Activated naive CD8-positive, alpha-beta T cell treated with anti-CD3 and anti-CD28 coated beads, Interleukin-2, amount 50 U/mL, for 24 hours (primary cell): ENCODE measurements around the gene CCDC157.
A peak's percentile ranks its signal among the peaks of the same experiment; 100 is the strongest.
"Not testable (repeated sequence)": the region's sequence is repeated elsewhere in the genome, so short reads cannot be mapped to it uniquely, and the experiment has no call there.

Source experiments
- ATAC-seq: fragments of 150-1000 bp; cut with Tn5 transposase; one replicate; pipeline ENCODE4 v1.10.0; 2021
- DNase-seq: peaks from one replicate; pipeline ENCODE4 v3.0.0; 2021
- H3K27ac Mint-ChIP-seq: one replicate; pipeline ENCODE4 v1.8.0; 2021; ENCODE audit warnings: mild to moderate bottlenecking, mixed read lengths
- H3K27me3 Mint-ChIP-seq: one replicate; pipeline ENCODE4 v1.8.0; 2021; ENCODE audit warnings: mixed read lengths
- H3K36me3 Mint-ChIP-seq: one replicate; pipeline ENCODE4 v1.8.0; 2021; ENCODE audit warnings: low read depth, mixed read lengths
- H3K4me1 Mint-ChIP-seq: one replicate; pipeline ENCODE4 v1.8.0; 2021; ENCODE audit warnings: mixed read lengths
- H3K4me3 Mint-ChIP-seq: one replicate; pipeline ENCODE4 v1.8.0; 2021; ENCODE audit warnings: mild to moderate bottlenecking, moderate library complexity, mixed read lengths
- H3K9me3 Mint-ChIP-seq: one replicate; pipeline ENCODE4 v1.8.0; 2021; ENCODE audit warnings: mixed read lengths

Gene CCDC157

DNA sequence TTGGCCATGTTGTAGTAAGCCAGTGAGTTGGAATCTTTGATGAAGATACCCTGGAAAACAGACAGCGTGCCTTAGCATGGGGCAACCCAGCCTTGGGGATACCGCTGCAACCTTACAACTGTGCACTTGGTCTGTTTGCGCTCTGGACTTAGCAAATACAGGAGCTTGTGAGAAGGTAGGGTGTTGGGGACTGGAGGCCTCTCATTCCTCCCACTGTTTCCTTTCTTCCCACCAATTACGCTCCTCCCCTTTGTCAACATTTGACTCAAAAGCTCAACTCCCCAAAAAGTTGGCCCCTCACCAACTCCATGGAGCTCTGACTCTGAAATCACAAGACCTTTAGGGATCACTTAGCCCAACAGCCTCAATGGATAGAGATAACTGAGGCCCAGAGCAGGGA is 22.2 kb upstream of the CCDC157 start:
- ATAC-seq (no peak), DNase-seq (no peak)
- peak overlapping the region; percentile 62 for H3K27ac Mint-ChIP-seq
- no peaks in the 10 kb centered on the region for H3K27me3 Mint-ChIP-seq
- H3K9me3 Mint-ChIP-seq = no peaks in the 10 kb centered on the region
- peaks cover 65% of the 10 kb centered on the region for H3K36me3 Mint-ChIP-seq
- no peak overlapping the region for H3K4me3 Mint-ChIP-seq
- peaks cover 28% of the 10 kb centered on the region for H3K4me1 Mint-ChIP-seq

DNA sequence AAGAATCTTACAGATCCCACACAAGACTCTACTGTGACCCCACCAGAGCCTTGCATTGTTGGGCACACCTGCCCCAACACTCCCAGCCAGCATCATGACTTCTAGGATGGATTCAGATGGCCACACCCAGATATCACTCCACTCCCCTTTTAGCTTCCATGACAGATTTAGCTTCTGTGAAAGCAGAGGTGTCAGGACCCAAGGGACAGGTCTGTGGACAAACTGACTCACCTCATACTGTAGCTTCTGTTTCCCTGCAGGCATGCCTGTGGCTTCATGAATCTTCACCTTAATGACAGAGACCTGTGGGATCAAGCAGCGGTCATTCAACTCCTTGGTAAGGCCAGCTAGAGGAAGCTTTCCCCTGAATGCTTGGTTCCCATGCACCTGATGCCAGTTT is 21.6 kb upstream of the CCDC157 start:
- Mint-ChIP-seq H3K4me3 (no peak overlapping the region), H3K27ac (peak overlapping the region; percentile 62), H3K9me3 (no peaks in the 10 kb centered on the region), H3K36me3 (peaks cover 66% of the 10 kb centered on the region), H3K4me1 (peaks cover 28% of the 10 kb centered on the region), H3K27me3 (no peaks in the 10 kb centered on the region)
- ATAC-seq = peak; percentile 48
- DNase-seq = no peak

DNA sequence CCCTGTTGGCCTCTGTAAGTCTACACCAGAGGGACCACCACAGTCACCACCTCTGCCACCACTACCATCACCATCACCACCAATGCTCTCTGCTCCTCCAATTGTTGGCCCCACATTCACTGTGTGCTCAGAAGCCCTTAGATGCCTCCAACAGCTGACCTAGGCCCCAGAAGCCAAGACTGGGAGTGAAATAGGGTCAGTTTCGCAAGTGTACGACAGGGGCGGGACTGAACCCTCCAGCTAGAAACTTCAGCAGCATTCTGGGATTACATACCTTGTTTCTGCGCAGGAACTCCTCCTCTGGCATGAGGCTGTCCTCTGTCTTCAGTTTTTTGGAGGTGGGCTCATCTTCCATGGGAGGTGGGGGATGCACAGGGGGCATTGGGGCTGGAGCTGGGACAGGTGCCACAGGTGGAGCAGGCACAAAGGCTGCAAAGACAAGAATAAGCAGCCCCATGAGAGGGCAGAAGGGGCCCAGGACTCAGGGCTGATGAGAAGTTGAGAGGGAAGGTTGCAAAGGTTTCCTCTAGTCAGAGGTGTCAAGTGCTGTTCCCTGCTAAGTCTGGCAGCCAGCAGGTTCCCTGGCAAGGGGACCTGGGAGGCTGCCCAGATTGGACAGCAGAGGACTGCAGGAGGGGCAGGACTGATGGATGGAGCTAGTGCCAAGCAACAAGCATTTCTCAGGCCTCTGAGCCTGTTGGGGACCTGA is 19.9 kb upstream of the CCDC157 start:
- H3K27me3 Mint-ChIP-seq = no peaks in the 10 kb centered on the region
- no peak for DNase-seq
- no peak overlapping the region for H3K4me3 Mint-ChIP-seq
- no peaks in the 10 kb centered on the region for H3K9me3 Mint-ChIP-seq
- no peak for ATAC-seq
- no peak overlapping the region for H3K27ac Mint-ChIP-seq
- H3K4me1 Mint-ChIP-seq = peaks cover 28% of the 10 kb centered on the region
- H3K36me3 Mint-ChIP-seq = peaks cover 68% of the 10 kb centered on the region

DNA sequence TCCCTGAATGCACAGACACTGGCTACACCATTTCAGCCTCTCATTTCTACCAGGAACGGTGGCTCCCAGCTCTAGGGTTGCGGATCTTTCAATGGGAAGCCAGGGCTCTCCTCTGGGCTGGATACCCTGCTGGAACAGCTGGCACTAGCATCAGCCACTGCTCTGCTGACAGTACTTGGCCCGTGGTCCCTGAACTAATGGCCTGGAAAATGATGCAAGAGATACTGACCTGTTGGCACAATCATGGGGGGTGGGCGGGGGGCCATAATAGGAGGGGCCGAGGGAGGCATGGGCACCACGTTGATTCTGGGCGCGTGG is 19.4 kb upstream of the CCDC157 start:
- no peaks in the 10 kb centered on the region for H3K27me3 Mint-ChIP-seq
- peaks cover 73% of the 10 kb centered on the region for H3K36me3 Mint-ChIP-seq
- peaks cover 26% of the 10 kb centered on the region for H3K4me1 Mint-ChIP-seq
- no peak for DNase-seq
- H3K4me3 Mint-ChIP-seq = no peak overlapping the region
- no peaks in the 10 kb centered on the region for H3K9me3 Mint-ChIP-seq
- no peak overlapping the region for H3K27ac Mint-ChIP-seq
- no peak for ATAC-seq

DNA sequence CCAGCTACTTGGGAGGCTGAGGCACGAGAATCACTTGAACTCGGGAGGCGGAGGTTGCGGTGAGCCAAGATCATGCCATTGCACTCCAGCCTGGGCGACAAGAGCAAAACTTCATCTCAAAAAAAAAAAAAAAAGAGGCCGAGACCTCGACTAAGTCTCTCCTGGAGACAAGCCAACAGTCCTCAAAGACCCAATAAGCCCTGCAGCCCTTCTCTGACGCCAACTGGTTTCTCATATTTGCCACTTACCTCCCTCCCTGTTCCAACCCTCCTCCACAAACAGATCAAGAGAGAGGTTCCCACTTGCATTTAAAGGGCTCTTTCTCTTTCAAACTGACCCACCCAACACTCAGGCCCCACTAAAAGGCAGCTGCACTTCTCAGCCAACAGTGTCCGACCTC is 18.5 kb upstream of the CCDC157 start:
- not testable (repeated sequence) for H3K9me3 Mint-ChIP-seq, H3K27me3 Mint-ChIP-seq, DNase-seq, H3K4me3 Mint-ChIP-seq, ATAC-seq
- Mint-ChIP-seq H3K36me3 (peaks cover 77% of the 10 kb centered on the region), H3K27ac (peak overlapping the region; percentile 49), H3K4me1 (peaks cover 20% of the 10 kb centered on the region)

DNA sequence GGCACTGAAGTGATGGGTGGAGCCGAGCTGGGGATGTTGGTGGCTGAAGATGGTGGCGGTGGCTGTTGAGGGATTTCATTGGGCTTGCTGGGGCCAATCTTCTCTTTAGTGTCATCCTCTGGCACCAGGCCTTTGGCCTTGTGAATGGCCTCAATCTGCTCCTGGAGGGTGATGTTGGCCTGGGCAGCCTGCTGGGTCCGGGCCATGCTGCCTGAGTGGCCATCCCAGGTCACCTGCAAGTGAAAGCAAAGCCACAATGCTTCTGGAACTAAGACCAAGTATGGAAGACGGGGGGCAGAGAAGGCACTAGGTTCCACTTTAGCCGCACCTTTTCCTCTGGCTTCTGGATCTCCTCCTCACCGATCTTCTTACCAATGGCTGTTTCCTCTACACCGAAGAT is 18.0 kb upstream of the CCDC157 start:
- Mint-ChIP-seq H3K9me3 (no peaks in the 10 kb centered on the region), H3K4me1 (peaks cover 18% of the 10 kb centered on the region), H3K36me3 (peaks cover 80% of the 10 kb centered on the region), H3K4me3 (no peak overlapping the region), H3K27ac (peak overlapping the region; percentile 49), H3K27me3 (no peaks in the 10 kb centered on the region)
- DNase-seq (no peak), ATAC-seq (no peak)

DNA sequence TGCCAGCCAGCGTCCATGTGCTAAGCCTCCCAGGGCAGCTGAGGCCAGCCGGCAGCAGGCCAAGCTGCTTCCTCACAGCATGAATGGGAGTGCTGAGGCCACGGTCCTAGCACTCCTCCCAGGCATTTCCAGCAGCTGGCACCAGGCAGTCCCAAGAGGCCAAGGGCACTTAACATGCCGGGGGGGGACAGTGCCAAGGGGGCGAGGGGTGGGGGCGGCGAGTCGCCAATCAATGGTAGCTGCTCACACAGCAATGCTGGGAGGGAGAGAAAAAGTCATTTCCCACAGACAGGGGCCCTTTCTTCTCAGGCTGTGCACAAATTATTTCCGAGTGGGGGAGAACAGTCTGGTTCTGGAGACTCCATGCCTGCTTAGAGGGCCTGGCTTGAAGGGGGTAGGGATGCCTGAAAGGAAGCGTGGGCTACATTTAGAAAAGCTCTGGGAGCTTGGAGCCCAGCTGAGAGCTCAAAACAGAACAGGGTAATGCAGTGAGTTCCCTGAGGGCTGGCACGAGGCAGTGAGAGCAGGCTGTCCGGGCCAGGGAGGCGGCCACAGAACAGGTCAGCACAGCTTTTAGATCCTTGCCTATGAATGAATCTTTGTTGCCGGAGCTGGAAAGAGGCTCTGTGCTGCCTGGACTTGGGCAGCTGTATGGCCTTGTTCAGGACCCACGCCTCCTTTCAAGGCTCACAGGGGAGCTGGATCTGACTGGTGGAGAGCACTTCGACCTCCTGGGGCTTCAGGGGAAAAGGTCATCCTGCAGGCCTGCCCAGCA is 15.7 kb upstream of the CCDC157 start:
- DNase-seq (no peak), ATAC-seq (no peak)
- no peaks in the 10 kb centered on the region for H3K9me3 Mint-ChIP-seq
- peaks cover 9% of the 10 kb centered on the region for H3K4me1 Mint-ChIP-seq
- no peak overlapping the region for H3K27ac Mint-ChIP-seq
- H3K36me3 Mint-ChIP-seq = peaks cover 74% of the 10 kb centered on the region
- no peak overlapping the region for H3K4me3 Mint-ChIP-seq
- no peaks in the 10 kb centered on the region for H3K27me3 Mint-ChIP-seq

DNA sequence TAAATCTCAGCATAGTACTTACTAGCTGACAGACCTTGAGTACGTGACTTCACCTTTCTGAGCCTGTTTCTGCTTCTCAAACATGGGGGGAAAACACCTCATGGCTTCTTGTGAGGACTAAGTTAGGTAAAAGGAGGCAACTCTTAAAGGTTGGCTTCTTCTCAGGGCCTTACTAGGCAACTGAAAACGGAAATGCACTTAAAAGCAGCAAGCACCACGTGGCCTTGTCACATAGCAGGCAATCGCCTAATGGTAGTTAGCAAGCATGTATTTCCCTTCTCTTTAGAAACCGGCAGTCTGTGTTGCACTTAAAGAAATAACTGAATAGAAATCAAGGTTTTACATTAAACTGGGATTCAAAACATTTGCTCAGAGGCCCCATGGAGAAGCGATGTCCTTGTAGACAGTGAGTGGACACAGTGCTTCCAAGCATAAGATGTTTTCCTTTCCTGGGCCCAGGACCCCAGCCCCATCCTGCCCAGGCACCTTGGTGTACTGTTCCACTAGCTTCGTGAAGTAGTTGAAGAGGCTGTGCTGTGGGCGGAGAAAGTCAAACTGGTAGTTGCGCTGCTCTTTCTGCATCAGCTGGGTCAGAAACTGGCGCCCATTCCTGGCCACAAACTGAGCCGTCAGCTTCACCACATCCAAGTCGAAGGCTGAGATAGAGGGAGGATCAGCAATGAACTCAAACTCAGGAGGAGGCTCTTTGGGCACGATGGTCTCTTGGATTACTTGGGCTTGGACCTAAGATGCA is 12.2 kb upstream of the CCDC157 start:
- Mint-ChIP-seq H3K4me1 (peaks cover 34% of the 10 kb centered on the region), H3K27ac (peak overlapping the region; percentile 71), H3K9me3 (no peaks in the 10 kb centered on the region), H3K4me3 (no peak overlapping the region), H3K36me3 (peaks cover 67% of the 10 kb centered on the region), H3K27me3 (no peaks in the 10 kb centered on the region)
- DNase-seq = no peak
- ATAC-seq = peak; percentile 24

DNA sequence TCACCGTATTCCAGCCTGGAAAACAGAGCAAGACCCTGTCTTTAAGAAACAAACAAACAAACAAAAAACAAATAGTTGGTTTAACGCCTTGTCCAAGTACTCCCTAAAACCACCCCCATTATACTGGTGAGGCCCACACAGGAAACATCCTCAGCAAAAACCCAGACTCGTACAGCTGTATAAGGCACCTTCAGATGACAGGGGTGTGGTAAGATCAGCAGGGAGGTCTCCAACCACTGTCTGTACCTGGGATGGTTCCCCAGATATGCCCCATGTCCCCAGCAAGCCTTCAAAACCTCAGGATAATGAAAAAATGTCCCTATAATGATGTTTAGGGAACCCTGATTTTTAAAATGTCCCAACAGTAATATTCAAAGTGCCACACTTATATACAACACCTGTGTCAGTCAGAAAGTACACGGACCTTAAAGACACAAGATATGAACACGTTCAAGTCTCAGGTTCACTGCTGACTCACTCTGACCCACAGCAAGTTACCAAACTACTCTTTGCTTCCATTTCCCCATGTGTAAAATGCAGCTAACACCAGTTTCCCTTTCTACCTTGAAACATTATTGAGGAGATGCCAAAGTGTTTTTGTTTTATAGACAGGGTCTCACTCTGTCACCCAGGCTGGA is 9.4 kb upstream of the CCDC157 start:
- DNase-seq = no peak
- H3K27me3 Mint-ChIP-seq = no peaks in the 10 kb centered on the region
- H3K36me3 Mint-ChIP-seq = peaks cover 72% of the 10 kb centered on the region
- no peaks in the 10 kb centered on the region for H3K9me3 Mint-ChIP-seq
- H3K27ac Mint-ChIP-seq = peak overlapping the region; percentile 67
- peak overlapping the region; percentile 12 for H3K4me3 Mint-ChIP-seq
- peak; percentile 55 for ATAC-seq
- peaks cover 56% of the 10 kb centered on the region for H3K4me1 Mint-ChIP-seq

DNA sequence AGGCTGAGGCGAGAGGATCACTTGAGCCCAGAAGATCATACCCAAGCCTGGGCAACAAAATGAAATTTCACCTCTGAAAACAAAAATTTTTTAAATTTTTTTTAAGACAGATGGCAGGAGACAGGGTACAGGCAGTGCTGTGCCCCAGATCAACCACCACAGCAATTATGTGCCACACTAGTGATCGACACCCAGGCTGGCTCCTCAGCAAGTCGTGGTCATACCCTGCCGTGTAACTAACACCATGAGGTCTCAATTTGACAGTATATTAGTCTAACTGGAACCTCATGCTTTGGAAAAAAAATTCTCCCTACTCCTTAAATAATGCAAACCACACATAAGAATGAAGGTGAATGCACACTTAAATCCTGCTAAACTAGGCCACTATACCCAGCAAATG is 8.4 kb upstream of the CCDC157 start:
- H3K4me1 Mint-ChIP-seq = peaks cover 64% of the 10 kb centered on the region
- no peaks in the 10 kb centered on the region for H3K27me3 Mint-ChIP-seq
- no peaks in the 10 kb centered on the region for H3K9me3 Mint-ChIP-seq
- peak overlapping the region; percentile 18 for H3K4me3 Mint-ChIP-seq
- H3K36me3 Mint-ChIP-seq = peaks cover 70% of the 10 kb centered on the region
- peak overlapping the region; percentile 77 for H3K27ac Mint-ChIP-seq
- no peak for DNase-seq
- ATAC-seq = peak; percentile 42

DNA sequence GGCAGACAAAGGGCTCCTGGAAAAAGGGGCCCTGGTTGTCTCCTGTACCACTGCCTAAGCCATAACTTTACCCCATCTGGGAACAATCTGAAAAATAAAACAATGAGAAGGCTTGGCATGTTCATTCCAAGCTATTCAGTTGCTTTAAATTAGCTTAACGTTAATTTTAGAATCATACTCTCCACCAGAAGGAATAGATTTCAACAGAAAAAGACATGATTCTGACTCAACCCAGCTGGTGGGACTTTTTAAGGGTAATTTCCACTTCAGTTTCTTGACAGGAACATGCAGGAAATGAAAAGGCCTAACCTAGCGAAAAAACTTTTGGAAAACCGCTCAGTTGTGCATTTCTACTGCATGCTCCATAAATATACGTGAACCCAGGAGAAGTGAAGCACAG is 8.0 kb upstream of the CCDC157 start:
- Mint-ChIP-seq H3K27ac (peak overlapping the region; percentile 77), H3K4me3 (peak overlapping the region; percentile 18), H3K4me1 (peaks cover 68% of the 10 kb centered on the region), H3K36me3 (peaks cover 69% of the 10 kb centered on the region), H3K27me3 (no peaks in the 10 kb centered on the region), H3K9me3 (no peaks in the 10 kb centered on the region)
- DNase-seq (no peak), ATAC-seq (no peak)

DNA sequence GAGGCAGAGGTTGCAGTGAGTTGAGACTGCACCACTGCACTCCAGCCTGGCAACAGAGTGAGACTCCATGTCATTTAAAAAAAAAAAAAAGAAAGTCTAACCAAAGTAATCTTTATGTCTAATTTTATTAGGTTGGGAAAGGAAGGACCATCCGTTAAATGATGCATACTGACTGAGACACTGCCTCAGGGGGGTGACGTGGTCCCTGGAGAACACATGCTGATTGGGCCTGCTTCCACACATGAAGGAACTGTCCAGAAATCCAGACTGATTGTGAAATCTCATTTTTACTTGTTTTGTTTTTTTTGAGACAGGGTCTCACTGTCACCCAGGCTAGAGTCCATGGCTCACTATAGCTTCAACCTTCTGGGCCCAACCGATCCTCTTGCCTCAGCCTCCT is 5.6 kb upstream of the CCDC157 start:
- no peak for DNase-seq

DNA sequence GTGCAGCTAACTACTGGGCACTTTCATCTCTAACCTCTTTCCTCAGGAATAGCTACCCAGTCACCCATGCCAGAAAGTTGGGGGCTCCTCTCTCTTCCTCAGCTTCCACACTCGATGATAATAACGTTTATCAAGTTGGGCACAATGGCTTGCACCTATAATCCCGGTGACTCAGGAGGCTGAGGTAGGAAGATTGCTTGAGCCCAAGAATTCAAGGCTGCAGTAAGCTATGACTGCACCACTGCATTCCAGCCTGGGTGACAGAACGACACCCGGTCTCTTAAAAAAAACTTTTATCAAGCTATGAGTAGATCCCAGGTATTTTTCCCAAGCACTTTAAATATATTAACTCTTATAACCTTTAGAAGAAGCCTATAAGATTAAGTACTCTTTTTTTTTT is 2.2 kb upstream of the CCDC157 start:
- no peaks in the 10 kb centered on the region for H3K27me3 Mint-ChIP-seq
- H3K27ac Mint-ChIP-seq = peak overlapping the region; percentile 48
- H3K4me1 Mint-ChIP-seq = peaks cover 63% of the 10 kb centered on the region
- DNase-seq (no peak), ATAC-seq (no peak)
- peak overlapping the region; percentile 32 for H3K4me3 Mint-ChIP-seq
- peaks cover 50% of the 10 kb centered on the region for H3K36me3 Mint-ChIP-seq
- H3K9me3 Mint-ChIP-seq = no peaks in the 10 kb centered on the region

More for the DNA sequence above, 5.6 kb upstream of the CCDC157 start:
- Mint-ChIP-seq H3K9me3 (no peaks in the 10 kb centered on the region), H3K4me1 (peaks cover 80% of the 10 kb centered on the region), H3K27me3 (no peaks in the 10 kb centered on the region), H3K36me3 (peaks cover 69% of the 10 kb centered on the region), H3K27ac (peak overlapping the region; percentile 46), H3K4me3 (no peak overlapping the region)
- no peak for ATAC-seq

DNA sequence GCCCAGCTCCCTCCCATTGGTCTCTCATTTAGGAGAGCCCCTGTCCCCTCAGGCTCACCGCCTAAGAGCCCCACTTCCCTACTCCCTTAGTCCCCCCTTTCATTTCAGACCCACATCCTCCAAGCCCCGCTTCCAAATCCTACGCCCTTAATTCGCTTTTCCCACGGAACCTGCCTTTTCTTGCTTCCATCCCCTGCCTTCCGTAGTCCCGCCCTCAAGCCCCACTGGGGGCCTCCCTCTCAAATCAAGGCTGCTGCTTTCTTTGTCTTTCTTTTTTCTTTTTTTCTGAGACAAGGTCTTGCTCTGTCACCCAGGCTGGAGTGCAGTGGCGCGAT is 396 bp downstream of the CCDC157 start:
- Mint-ChIP-seq H3K27me3 (no peaks in the 10 kb centered on the region), H3K9me3 (no peaks in the 10 kb centered on the region), H3K27ac (peak overlapping the region; percentile 55), H3K36me3 (peaks cover 27% of the 10 kb centered on the region), H3K4me1 (peaks cover 41% of the 10 kb centered on the region), H3K4me3 (peak overlapping the region; percentile 90)
- DNase-seq (no peak), ATAC-seq (no peak)
